Right cardiac atrium (tissue), 5 donors: Measurements from ENCODE around the gene GRID2. TPM values are rescaled to one million over a fixed set of nuclear protein-coding genes. Genes with fewer than 3 reads are reported as not detected.

ENCODE experiments used
- ATAC-seq, 2 donors: fragments of 200-7000 bp; cut with Tn5 transposase; one replicate each; pipeline versions ENCODE4 v1.8.0 to v1.9.1; 2020; ENCODE audit warnings: moderate library complexity in 2 of 2, mild to moderate bottlenecking in 1 of 2
- DNase-seq, 3 donors: peaks; one replicate each; pipeline ENCODE4 v3.0.0-alpha.2; 2020
- H3K27ac ChIP-seq: one replicate; pipeline ENCODE4 v1.5.1; 2013; ENCODE audit warnings: mild to moderate bottlenecking, low read length, control low read depth, moderate library complexity
- H3K27me3 ChIP-seq: one replicate; pipeline ENCODE4 v1.6.1; 2013; ENCODE audit not compliant: control insufficient read depth, insufficient read depth
- H3K4me1 ChIP-seq: one replicate; pipeline ENCODE4 v1.6.1; 2013; ENCODE audit warnings: low read length; ENCODE audit not compliant: control insufficient read depth, insufficient read depth
- H3K4me3 ChIP-seq: one replicate; pipeline ENCODE4 v1.5.1; 2013; ENCODE audit warnings: low read length, control low read depth
- H3K9me3 ChIP-seq: one replicate; pipeline ENCODE4 v1.6.1; 2013; ENCODE audit warnings: low read length; ENCODE audit not compliant: control insufficient read depth
- WGBS: extraction: QIAGEN DNeasy Blood & Tissue Kit; methylation state at CpG from one replicate; pipeline ENCODE4 v1.1.7; 2013; 5-methylcytosine and 5-hydroxymethylcytosine counted together
- intact Hi-C, 4 donors: fragments of 100-400 bp; cut with DNase I; formaldehyde crosslinking; loops; one replicate each; pipeline versions ENCODE4 v1.11.0 to v1.14.0; 2022 to 2023
- polyA plus RNA-seq: library from polyadenylated mRNA; stranded (reverse); fragments of 200-250 nt; gene quantifications from one replicate; pipeline ENCODE4 v1.2.3, GENCODE V29; 2013
- total RNA-seq, 4 donors: library from RNA; stranded (reverse); fragmentation: NEBNext Ultra II Directional; extraction: Animal tissue kit (Norgen Biotek cat#: 25700); gene quantifications; one replicate each; pipeline ENCODE4 v1.2.1, GENCODE V29; 2021
- donor health status: healthy with polysubstance abuse.
- donor health status: DM: no; HTN: yes; CAD: no.
- donor health status: DM: no; HTN: no; CAD: no.
- donor health status: DM: no; HTN: yes; CAD: no; lungs with severe emphysema.
- donor health status: DM: yes; HTN: yes; CAD: no.

Gene GRID2
- total and polyA plus RNA-seq, 5 donors: 0.09 to 1.0 (median 0.47) TPM

DNA sequence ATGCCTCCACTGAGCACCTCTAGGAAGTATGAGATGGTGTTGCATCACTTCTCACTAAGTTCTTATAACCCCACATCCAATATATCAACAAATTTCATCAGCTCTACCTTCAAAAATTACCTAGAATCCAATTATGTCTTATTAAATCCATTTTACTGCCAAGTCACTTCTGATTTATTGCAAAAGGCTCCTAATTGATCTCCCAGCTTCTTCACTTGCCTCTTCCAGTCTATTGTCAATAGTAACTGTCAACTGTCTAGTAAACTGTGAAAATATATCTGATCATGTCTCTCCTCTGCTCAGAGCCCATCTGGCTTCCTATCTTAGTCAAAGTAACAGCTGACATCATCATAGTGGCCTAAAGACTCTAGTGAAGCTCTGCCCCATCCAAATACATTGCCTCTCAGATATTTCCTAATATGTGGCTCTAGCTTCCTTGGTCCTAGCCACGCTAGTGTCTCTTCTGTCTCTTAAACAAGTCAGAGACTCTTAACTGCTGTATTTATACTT is 1110.3 kb downstream of the GRID2 start:
- no peak for ATAC-seq
- 68% methylated on average over 1 of the region's 1 CpG for WGBS

DNA sequence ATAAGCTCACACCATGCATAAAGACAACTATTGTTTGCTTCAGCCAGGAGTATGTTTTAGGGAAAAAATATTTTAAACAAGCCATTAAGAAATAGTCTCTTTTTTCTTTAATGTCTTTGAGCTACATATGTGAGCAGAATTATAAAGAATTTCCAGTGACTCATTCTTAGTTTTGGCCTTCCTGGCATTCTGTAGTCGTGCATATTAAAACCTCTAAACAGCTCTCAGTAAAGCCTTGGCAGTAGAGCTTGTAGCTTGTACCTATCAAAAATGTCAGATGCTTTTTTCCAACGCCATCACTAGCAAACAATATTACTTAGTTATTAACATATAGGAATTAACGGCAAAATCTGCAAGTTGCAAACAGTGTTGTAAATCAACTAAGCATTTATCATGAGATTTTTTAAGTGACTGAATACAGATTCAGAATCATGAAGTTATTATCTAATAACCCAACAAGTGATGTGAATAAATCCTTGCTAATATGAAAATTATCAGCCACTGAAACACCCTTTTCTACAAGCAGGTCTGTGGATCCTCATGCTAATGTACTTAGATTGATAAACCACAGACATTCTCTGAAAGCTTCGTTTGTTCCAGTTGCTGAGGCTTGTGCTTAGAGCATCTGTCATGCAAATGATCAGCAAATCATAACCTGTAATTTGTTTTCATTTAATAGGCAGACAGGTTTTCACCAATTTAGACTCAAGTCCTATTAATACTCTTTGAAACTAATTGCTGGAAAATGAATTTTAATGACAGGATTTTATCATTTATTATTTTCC is 1112.8 kb downstream of the GRID2 start:
- 61% methylated on average over 4 of the region's 4 CpGs for WGBS
- no peaks in the 10 kb centered on the region for H3K9me3 ChIP-seq
- no peaks in the 10 kb centered on the region for H3K4me1 ChIP-seq
- intact Hi-C loops: no loop called here
- H3K27me3 ChIP-seq: no peaks in the 10 kb centered on the region
- H3K27ac ChIP-seq: no peak overlapping the region
- DNase-seq (no peak), ATAC-seq (no peak)
- H3K4me3 ChIP-seq: no peak overlapping the region

More for the DNA sequence above, 1110.3 kb downstream of the GRID2 start:
- intact Hi-C loops: no loop called here
- H3K4me3 ChIP-seq: no peak overlapping the region
- DNase-seq: no peak
- no peaks in the 10 kb centered on the region for H3K9me3 ChIP-seq
- no peaks in the 10 kb centered on the region for H3K4me1 ChIP-seq
- no peaks in the 10 kb centered on the region for H3K27me3 ChIP-seq
- H3K27ac ChIP-seq: no peak overlapping the region

DNA sequence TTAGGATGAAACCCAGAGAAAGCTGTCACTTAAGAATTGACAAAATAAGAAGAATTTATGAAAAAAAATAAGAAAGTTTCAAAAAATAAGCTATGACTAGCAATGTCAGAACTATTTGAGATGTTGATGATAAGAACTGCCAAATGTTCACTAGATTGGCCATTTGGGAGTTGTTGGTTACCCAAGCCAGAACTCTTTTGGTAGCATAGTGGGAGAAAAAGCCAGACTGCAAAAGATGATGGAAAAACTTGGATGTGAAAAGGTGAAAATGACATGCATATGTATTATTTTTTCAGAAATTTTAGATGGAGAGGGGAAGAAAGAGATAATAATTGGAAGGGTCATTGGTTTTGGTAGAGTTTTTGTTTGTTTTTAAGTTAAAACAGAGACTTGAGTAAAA is 1127.6 kb downstream of the GRID2 start:
- intact Hi-C loops: no loop called here
- no peaks in the 10 kb centered on the region for H3K27me3 ChIP-seq
- H3K9me3 ChIP-seq: no peaks in the 10 kb centered on the region
- DNase-seq (no peak), ATAC-seq (no peak)
- no peaks in the 10 kb centered on the region for H3K4me1 ChIP-seq
- H3K27ac ChIP-seq: no peak overlapping the region
- no peak overlapping the region for H3K4me3 ChIP-seq

- WGBS: 93% methylated on average over 3 of the region's 3 CpGs
- intact Hi-C loops: no loop called here
These were observed 1130.1 kb downstream of the GRID2 start for GRCh38 chr4:93433840-93434239.

GRCh38 chr4:93436000-93436626 is 1132.3 kb downstream of the GRID2 start:
- DNase-seq: no peak
- intact Hi-C loops: no loop called here
- Histone ChIP-seq H3K4me1 (no peaks in the 10 kb centered on the region), H3K9me3 (no peaks in the 10 kb centered on the region), H3K27ac (no peak overlapping the region), H3K4me3 (no peak overlapping the region), H3K27me3 (no peaks in the 10 kb centered on the region)
- ATAC-seq: no peak
- 58% methylated on average over 3 of the region's 3 CpGs for WGBS

More at GRCh38 chr4:93433840-93434239, 1130.1 kb downstream of the GRID2 start:
- Histone ChIP-seq H3K27me3 (no peaks in the 10 kb centered on the region), H3K9me3 (no peaks in the 10 kb centered on the region), H3K4me3 (no peak overlapping the region), H3K4me1 (no peaks in the 10 kb centered on the region), H3K27ac (no peak overlapping the region)
- DNase-seq (no peak), ATAC-seq (no peak)

DNA sequence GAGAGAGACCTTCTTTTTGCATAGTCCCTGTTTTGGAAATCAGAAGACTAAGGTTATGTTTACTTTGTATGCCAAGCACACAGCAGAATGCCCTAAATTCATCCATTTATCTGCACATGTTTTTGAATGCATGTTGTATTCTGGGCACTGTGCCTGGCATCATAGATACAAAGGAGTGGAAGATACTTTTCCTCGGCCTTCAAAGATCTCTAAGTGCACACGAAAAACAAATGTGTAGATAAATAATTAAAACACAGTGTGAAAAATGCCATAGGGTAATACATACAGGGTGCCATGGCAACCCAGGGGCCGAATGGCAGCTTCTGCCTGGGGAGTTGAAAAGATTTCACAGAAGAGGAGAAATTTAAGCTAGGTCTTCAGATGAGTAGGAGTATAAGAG is 1134.2 kb downstream of the GRID2 start:
- 71% methylated on average over 3 of the region's 3 CpGs for WGBS
- intact Hi-C loops: no loop called here
- Histone ChIP-seq H3K9me3 (no peaks in the 10 kb centered on the region), H3K4me3 (no peak overlapping the region), H3K27ac (no peak overlapping the region), H3K4me1 (no peaks in the 10 kb centered on the region), H3K27me3 (no peaks in the 10 kb centered on the region)
- no peak for DNase-seq
- ATAC-seq: no peak

GRCh38 chr4:93444860-93445259 is 1141.1 kb downstream of the GRID2 start:
- 95% methylated on average over 1 of the region's 1 CpG for WGBS
- DNase-seq (no peak), ATAC-seq (no peak)
- Histone ChIP-seq H3K4me1 (no peaks in the 10 kb centered on the region), H3K27ac (no peak overlapping the region), H3K4me3 (no peak overlapping the region), H3K9me3 (no peaks in the 10 kb centered on the region), H3K27me3 (no peaks in the 10 kb centered on the region)
- intact Hi-C loops: no loop called here

GRCh38 chr4:93446038-93446437 is 1142.3 kb downstream of the GRID2 start:
- Histone ChIP-seq H3K27me3 (no peaks in the 10 kb centered on the region), H3K9me3 (no peaks in the 10 kb centered on the region), H3K4me3 (no peak overlapping the region), H3K27ac (no peak overlapping the region), H3K4me1 (no peaks in the 10 kb centered on the region)
- 64% methylated on average over 1 of the region's 1 CpG for WGBS
- intact Hi-C loops: no loop called here
- ATAC-seq: no peak
- DNase-seq: no peak

DNA sequence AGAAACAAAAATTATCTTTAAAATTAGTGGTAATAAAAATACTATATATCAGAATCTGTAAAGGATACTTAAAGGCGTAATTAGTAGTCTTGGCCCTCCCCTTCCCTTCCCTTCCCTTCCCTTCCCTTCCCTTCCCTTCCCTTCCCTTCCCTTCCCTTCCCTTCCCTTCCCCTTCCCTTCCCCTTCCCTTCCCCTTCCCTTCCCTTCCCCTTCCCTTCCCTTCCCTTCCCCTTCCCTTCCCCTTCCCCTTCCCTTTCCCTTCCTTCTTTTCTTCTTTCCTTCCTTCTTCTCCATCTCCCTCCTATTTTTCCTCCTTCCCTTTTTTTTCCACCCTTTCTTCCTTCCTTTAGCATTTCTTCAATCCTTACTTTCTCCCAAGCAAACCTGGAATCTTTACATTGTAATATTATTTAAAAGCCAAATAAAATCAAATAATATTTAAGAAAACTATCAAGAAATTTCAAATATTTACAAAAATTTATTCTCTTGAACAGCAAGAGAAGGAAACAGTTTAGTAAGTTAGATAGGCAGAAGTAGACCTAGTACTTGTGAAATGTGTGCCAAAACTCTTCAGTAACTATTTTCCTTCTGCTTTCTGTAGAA is 1145.0 kb downstream of the GRID2 start:
- DNase-seq: no peak
- no peak for ATAC-seq
- H3K9me3 ChIP-seq: no peaks in the 10 kb centered on the region
- intact Hi-C loops: no loop called here
- H3K27ac ChIP-seq: no peak overlapping the region
- no peaks in the 10 kb centered on the region for H3K4me1 ChIP-seq
- no peak overlapping the region for H3K4me3 ChIP-seq
- 98% methylated on average over 1 of the region's 1 CpG for WGBS
- no peaks in the 10 kb centered on the region for H3K27me3 ChIP-seq

DNA sequence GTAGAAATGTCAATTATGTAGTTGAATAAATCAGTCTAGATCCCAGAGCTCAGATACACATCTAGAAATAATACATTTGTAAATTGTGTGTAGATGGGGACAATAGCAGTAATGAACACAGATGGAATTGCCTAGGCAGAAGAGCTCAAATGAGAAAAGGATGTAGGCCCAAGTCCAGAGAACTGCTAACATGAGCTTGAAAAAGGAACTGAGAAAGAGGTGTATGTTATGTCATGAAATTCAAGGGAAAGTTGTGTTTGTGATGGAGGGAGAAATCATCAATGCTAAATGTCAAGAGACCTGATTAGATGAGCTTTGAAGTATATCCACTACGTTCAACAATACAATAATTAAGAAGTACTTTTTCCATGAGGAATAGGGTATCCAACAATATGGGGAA is 1148.2 kb downstream of the GRID2 start:
- Histone ChIP-seq H3K27ac (no peak overlapping the region), H3K9me3 (no peaks in the 10 kb centered on the region), H3K27me3 (no peaks in the 10 kb centered on the region), H3K4me1 (no peaks in the 10 kb centered on the region), H3K4me3 (no peak overlapping the region)
- intact Hi-C loops: no loop called here
- ATAC-seq: no peak
- no peak for DNase-seq
- WGBS: 74% methylated on average over 1 of the region's 1 CpG

- intact Hi-C loops: no loop called here
These were observed 1157.8 kb downstream of the GRID2 start for GRCh38 chr4:93461541-93461940.

More at GRCh38 chr4:93461541-93461940, 1157.8 kb downstream of the GRID2 start:
- H3K27ac ChIP-seq: no peak overlapping the region
- no peak overlapping the region for H3K4me3 ChIP-seq
- no peaks in the 10 kb centered on the region for H3K4me1 ChIP-seq
- no peaks in the 10 kb centered on the region for H3K9me3 ChIP-seq
- DNase-seq: no peak
- H3K27me3 ChIP-seq: no peaks in the 10 kb centered on the region
- 67% methylated on average over 3 of the region's 3 CpGs for WGBS
- ATAC-seq: no peak
